Suprapubic skin (tissue), 4 donors: Measurements from ENCODE around the gene LYSMD1. TPM values are rescaled to one million over a fixed set of nuclear protein-coding genes. Genes with fewer than 3 reads are reported as not detected.

Source experiments
- DNase-seq, 2 donors: peaks; one replicate each; pipeline ENCODE4 v3.0.0-alpha.2; 2019; ENCODE audit warnings: low spot score in 2 of 2
- H3K27ac ChIP-seq: fragments of 200-600 bp; sonication (generic); one replicate; pipeline ENCODE4 v1.5.1; 2019
- H3K27me3 ChIP-seq: fragments of 200-600 bp; sonication (generic); one replicate; pipeline ENCODE4 v1.5.1; 2019
- H3K36me3 ChIP-seq: fragments of 200-600 bp; sonication (generic); one replicate; pipeline ENCODE4 v1.5.1; 2019
- H3K4me1 ChIP-seq: fragments of 200-600 bp; sonication (generic); one replicate; pipeline ENCODE4 v1.5.1; 2019
- H3K4me3 ChIP-seq: fragments of 200-600 bp; sonication (generic); one replicate; pipeline ENCODE4 v1.5.1; 2019; ENCODE audit warnings: mild to moderate bottlenecking
- H3K9me3 ChIP-seq: fragments of 200-600 bp; sonication (generic); one replicate; pipeline ENCODE4 v1.5.1; 2019
- CTCF ChIP-seq, 2 donors: fragments of 200-600 bp in 1 of 2; fragments of 450-650 bp in 1 of 2; sonication (generic) in 1 of 2; IDR thresholded peaks; one replicate each; pipeline ENCODE4 v1.5.1; 2016 to 2019; ENCODE audit warnings: antibody characterized with exemption in 2 of 2, mild to moderate bottlenecking in 1 of 2, moderate library complexity in 1 of 2
- EP300 ChIP-seq: sonication (generic); formaldehyde crosslinking; IDR thresholded peaks from one replicate; pipeline ENCODE4 v1.6.1; 2017; ENCODE audit warnings: antibody characterized with exemption
- POLR2A ChIP-seq, 2 donors: fragments of 450-650 bp; IDR thresholded peaks; one replicate each; pipeline ENCODE4 v1.6.1; 2017; ENCODE audit warnings: antibody characterized with exemption in 2 of 2, mild to moderate bottlenecking in 2 of 2, moderate library complexity in 2 of 2
- POLR2AphosphoS5 ChIP-seq, 3 donors: sonication (generic); formaldehyde crosslinking; IDR thresholded peaks; one replicate each; pipeline ENCODE4 v1.6.1; 2017; ENCODE audit warnings: antibody characterized with exemption in 3 of 3
- WGBS: methylation state at CpG from one replicate; pipeline ENCODE4 v1.1.5; 2018; 5-methylcytosine and 5-hydroxymethylcytosine counted together
- total RNA-seq, 4 donors: library from RNA; depleted of rRNA; stranded (reverse); fragments of >200 nt; gene quantifications; one replicate each; pipeline ENCODE4 v1.1.0, GENCODE V29; 2016

Gene LYSMD1
- total RNA-seq, 4 donors from 2014 or later: 8.4 to 15.2 (median 12.5) TPM

GRCh38 chr1:151158751-151159251, 6.9 kb downstream of the LYSMD1 start:
- no peaks in the 10 kb centered on the region for H3K9me3 ChIP-seq
- TF ChIP-seq POLR2AphosphoS5 (IDR thresholded peaks at IDR 0.05): no peak
- no peak for TF ChIP-seq EP300
- no peak for TF ChIP-seq POLR2A (IDR thresholded peaks at IDR 0.05)
- TF ChIP-seq CTCF (IDR thresholded peaks at IDR 0.05): no peak
- H3K27me3 ChIP-seq: no peaks in the 10 kb centered on the region
- no peak overlapping the region for H3K4me3 ChIP-seq
- H3K27ac ChIP-seq: no peak overlapping the region
- peaks cover 17% of the 10 kb centered on the region for H3K4me1 ChIP-seq
- peaks cover 47% of the 10 kb centered on the region for H3K36me3 ChIP-seq
- WGBS: 84% methylated on average over 22 of the region's 22 CpGs
- DNase-seq: no peak

- H3K4me3 ChIP-seq: peak overlapping the region; percentile 38
- TF ChIP-seq POLR2A (IDR thresholded peaks at IDR 0.05) (no peak), CTCF (IDR thresholded peaks at IDR 0.05) (no peak), POLR2AphosphoS5 (IDR thresholded peaks at IDR 0.05) (no peak), EP300 (no peak)
- H3K9me3 ChIP-seq: no peaks in the 10 kb centered on the region
- H3K27ac ChIP-seq: no peak overlapping the region
- H3K27me3 ChIP-seq: no peaks in the 10 kb centered on the region
- H3K4me1 ChIP-seq: peaks cover 14% of the 10 kb centered on the region
- DNase-seq: no peak
- WGBS: 83% methylated on average over 5 of the region's 5 CpGs
- H3K36me3 ChIP-seq: peaks cover 47% of the 10 kb centered on the region
These were observed 7.4 kb downstream of the LYSMD1 start for GRCh38 chr1:151158326-151158725.

GRCh38 chr1:151157067-151157531, 8.6 kb downstream of the LYSMD1 start:
- H3K4me3 ChIP-seq: peak overlapping the region; percentile 38
- H3K4me1 ChIP-seq: peaks cover 14% of the 10 kb centered on the region
- peaks cover 47% of the 10 kb centered on the region for H3K36me3 ChIP-seq
- H3K27me3 ChIP-seq: no peaks in the 10 kb centered on the region
- H3K27ac ChIP-seq: no peak overlapping the region
- H3K9me3 ChIP-seq: no peaks in the 10 kb centered on the region
- 78% methylated on average over 6 of the region's 6 CpGs for WGBS
- DNase-seq: no peak
- TF ChIP-seq POLR2AphosphoS5 (IDR thresholded peaks at IDR 0.05) (no peak), CTCF (IDR thresholded peaks at IDR 0.05) (no peak), EP300 (no peak), POLR2A (IDR thresholded peaks at IDR 0.05) (no peak)

- no peaks in the 10 kb centered on the region for H3K27me3 ChIP-seq
- TF ChIP-seq POLR2AphosphoS5 (IDR thresholded peaks at IDR 0.05): no peak
- no peak for TF ChIP-seq EP300
- TF ChIP-seq POLR2A (IDR thresholded peaks at IDR 0.05): no peak
- TF ChIP-seq CTCF (IDR thresholded peaks at IDR 0.05): no peak
- H3K9me3 ChIP-seq: no peaks in the 10 kb centered on the region
- peaks cover 43% of the 10 kb centered on the region for H3K36me3 ChIP-seq
- 43% methylated on average over 4 of the region's 4 CpGs for WGBS
- H3K27ac ChIP-seq: no peak within 1 kb of the TSS
- peak within 1 kb of the TSS; percentile 38 for H3K4me3 ChIP-seq
- H3K4me1 ChIP-seq: peaks cover 14% of the 10 kb centered on the region
- DNase-seq: no peak
These were observed 9.2 kb downstream of the LYSMD1 start, which contains the start of gene TNFAIP8L2 for GRCh38 chr1:151156515-151156819. TNFAIP8L2 (plus strand) TSS chr1:151156649; CDS start chr1:151158698, 2,049 bp downstream.

GRCh38 chr1:151147665-151148064, 18.0 kb downstream of the LYSMD1 start:
- peak overlapping the region; percentile 79 for H3K27ac ChIP-seq
- H3K4me1 ChIP-seq: peaks cover 27% of the 10 kb centered on the region
- H3K36me3 ChIP-seq: no peaks in the 10 kb centered on the region
- no peaks in the 10 kb centered on the region for H3K27me3 ChIP-seq
- WGBS: 94% methylated on average over 2 of the region's 2 CpGs
- H3K4me3 ChIP-seq: no peak overlapping the region
- peak in 1 of 2 donors; percentile 14 for DNase-seq
- no peaks in the 10 kb centered on the region for H3K9me3 ChIP-seq
- no peak for TF ChIP-seq POLR2AphosphoS5 (IDR thresholded peaks at IDR 0.05)
- no peak for TF ChIP-seq POLR2A (IDR thresholded peaks at IDR 0.05)
- no peak for TF ChIP-seq CTCF (IDR thresholded peaks at IDR 0.05)
- TF ChIP-seq EP300: no peak
